Keratinocyte (primary cell): Measurements from ENCODE around the gene TNS3.

ENCODE experiments used
- CTCF ChIP-seq, 3 experiments: IDR thresholded peaks in 1 of 3; conservative IDR thresholded peaks in 1 of 3; optimal IDR thresholded peaks in 1 of 3; 2 replicates in 2 of 3; 3 replicates in 1 of 3; pipeline versions ENCODE3 to v1.5.1; 2011; ENCODE audit warnings: low read length in 3 of 3, mild to moderate bottlenecking in 3 of 3, moderate library complexity in 2 of 3, control low read depth in 1 of 3, inconsistent platforms in 1 of 3; ENCODE audit not compliant: insufficient read depth in 2 of 3; ENCODE audit errors: extremely low read depth in 1 of 3
- EZH2 ChIP-seq: IDR thresholded peaks from one replicate; pipeline ENCODE4 v1.6.1; 2012; ENCODE audit warnings: inconsistent platforms, mild to moderate bottlenecking, low read length, moderate library complexity

GRCh38 chr7:47559306-47560220 lies 22.3 kb downstream of the TNS3 start:
- TF ChIP-seq EZH2 (no peak), CTCF (optimal IDR thresholded peaks at IDR 0.05 in 1 of 3, IDR thresholded peaks at IDR 0.05 in 1 of 3, conservative IDR thresholded peaks at IDR 0.05 in 1 of 3; ENCODE audit: extremely low read depth in 1 of 3, insufficient read depth in 2 of 3, low read length in 3 of 3) (no peak)
